ENCODE results near the gene STK39.

The STK39 gene

GRCh38 chr2:167914969-167915368 lies 332.4 kb downstream of the STK39 start:
- no peak for DNase-seq (ENCODE audit: low spot score)

- no peak for DNase-seq (ENCODE audit: low spot score)
Measured at GRCh38 chr2:167908786-167909185, 338.6 kb downstream of the STK39 start.

GRCh38 chr2:167905668-167906067 lies 341.7 kb downstream of the STK39 start:
- DNase-seq (ENCODE audit: low spot score) = no peak

All from CD4-positive, alpha-beta T cell treated with Interleukin-2 at 100 ng/mL for 4 hours (primary cell).